ENCODE results near the gene RXFP2.

- no peak for TF ChIP-seq POLR2A (IDR thresholded peaks at IDR 0.05; ENCODE audit: low read depth, low read length)
- TF ChIP-seq CEBPB (IDR thresholded peaks at IDR 0.05; ENCODE audit: borderline replicate concordance in 1 of 2, low read depth in 2 of 2, low read length in 2 of 2), result no peak
- no peak for TF ChIP-seq SIN3A (IDR thresholded peaks at IDR 0.05; ENCODE audit: low read depth, low read length)
- no peak for TF ChIP-seq CTCF (IDR thresholded peaks at IDR 0.05 in 2 of 3, conservative IDR thresholded peaks at IDR 0.05 in 1 of 3; ENCODE audit: control insufficient read depth in 2 of 3, extremely low read depth in 1 of 3, insufficient read depth in 1 of 3, low read depth in 3 of 3, low read length in 3 of 3)
- no peak for TF ChIP-seq ATF7 (IDR thresholded peaks at IDR 0.05; ENCODE audit: low read depth)
- TF ChIP-seq USF2 (IDR thresholded peaks at IDR 0.05; ENCODE audit: borderline replicate concordance, low read depth, low read length), result no peak
- no peak for TF ChIP-seq BRCA1 (IDR thresholded peaks at IDR 0.05; ENCODE audit: low read depth, low read length)
- no peak for TF ChIP-seq SP1 (IDR thresholded peaks at IDR 0.05; ENCODE audit: low read depth, low read length)
- no peak for TF ChIP-seq RAD21 (IDR thresholded peaks at IDR 0.05; ENCODE audit: insufficient read depth, low read depth, low read length)
Measured at GRCh38 chr13:31850041-31850555, 110.8 kb downstream of the RXFP2 start.
